ENCODE results near the gene CMAS. TPM values are rescaled to one million over a fixed set of nuclear protein-coding genes. Genes with fewer than 3 reads are reported as not detected.

CMAS gene
- polyA plus RNA-seq, 1 of the 3 experiments (the other 2 are of a cell fraction), result 16.0 TPM

GRCh38 chr12:22039361-22039760 is 6.7 kb upstream of the CMAS start:
- Histone ChIP-seq H2AFZ (ENCODE audit: low read depth) (no peak overlapping the region), H3K36me3 (replicated peaks in 1 of 2; ENCODE audit: control insufficient read depth in 1 of 2, insufficient read depth in 2 of 2, low read length in 1 of 2) (no peaks in the 10 kb centered on the region), H3K9ac (no peak overlapping the region), H3K4me1 (ENCODE audit: control insufficient read depth in 1 of 2, insufficient read depth in 2 of 2, low read depth in 1 of 2, low read length in 1 of 2) (no peaks in the 10 kb centered on the region; a peak in 1 of 4 replicates), H4K20me1 (ENCODE audit: insufficient read depth) (no peaks in the 10 kb centered on the region), H3K9me3 (no peaks in the 10 kb centered on the region), H3K9me2 (no peaks in the 10 kb centered on the region), H3K79me2 (ENCODE audit: insufficient read depth) (no peaks in the 10 kb centered on the region), H3K4me2 (no peak overlapping the region), H3K27ac (ENCODE audit: low read depth in 2 of 2, low read length in 1 of 2) (no peak overlapping the region), H3K4me3 (ENCODE audit: low read depth in 2 of 2, low read length in 1 of 2) (no peak overlapping the region), H3F3A (replicated peaks; ENCODE audit: insufficient read depth) (no peaks in the 10 kb centered on the region), H3K27me3 (ENCODE audit: insufficient read depth) (no peaks in the 10 kb centered on the region)
- DNase-seq, result no peak
- CTCF ChIA-PET, result no interaction called here
- TF ChIP-seq RCOR1 (IDR thresholded peaks at IDR 0.05; ENCODE audit: low read length) (no peak), REST (IDR thresholded peaks at IDR 0.05; ENCODE audit: low read depth, low read length) (no peak), CTCF (IDR thresholded peaks at IDR 0.05) (no peak), MXI1 (IDR thresholded peaks at IDR 0.05; ENCODE audit: low read depth, low read length) (no peak), FOXJ3 (CRISPR knock-in tag; IDR thresholded peaks at IDR 0.05) (no peak), JUND (IDR thresholded peaks at IDR 0.05) (no peak), SIN3A (IDR thresholded peaks at IDR 0.05; ENCODE audit: borderline replicate concordance, low read depth, low read length) (no peak), RXRA (IDR thresholded peaks at IDR 0.05; ENCODE audit: borderline replicate concordance, low read depth) (no peak), ZBTB33 (IDR thresholded peaks at IDR 0.05; ENCODE audit: borderline replicate concordance, low read depth) (no peak), IRF3 (IDR thresholded peaks at IDR 0.05; ENCODE audit: low read depth, low read length) (no peak)
- POLR2A ChIA-PET, result no interaction called here
- WGBS (ENCODE audit: low lambda C conversion rate), result 29% methylated on average over 4 of the region's 4 CpGs

Data from SK-N-SH (cell line).